GM06990 (cell line): ENCODE data around the gene NKAIN2.

Experiments
- DNase-seq: peaks from one replicate; pipeline ENCODE4 v3.0.0-alpha.2; 2011; ENCODE audit not compliant: insufficient read length; ENCODE audit errors: extremely low read depth
- H3K27me3 ChIP-seq: replicated peaks from 2 replicates; pipeline ENCODE4 v1.6.0; 2011; ENCODE audit warnings: low read length; ENCODE audit not compliant: control insufficient read depth, insufficient read depth
- H3K36me3 ChIP-seq: 2 replicates; pipeline ENCODE4 v1.5.1; 2011; ENCODE audit warnings: low read length; ENCODE audit not compliant: control insufficient read depth, insufficient read depth
- H3K4me3 ChIP-seq: replicated peaks from 2 replicates; pipeline ENCODE4 v1.5.1; 2011; ENCODE audit warnings: low read depth, mild to moderate bottlenecking, control low read depth, low read length
- CTCF ChIP-seq: IDR thresholded peaks from 2 replicates; pipeline ENCODE4 v1.5.1; 2011; ENCODE audit warnings: low read length, control low read depth, mild to moderate bottlenecking, inconsistent platforms; ENCODE audit not compliant: insufficient read depth, poor library complexity, severe bottlenecking

Gene NKAIN2

GRCh38 chr6:124496334-124496733, 692.7 kb downstream of the NKAIN2 start:
- H3K36me3 ChIP-seq: no peaks in the 10 kb centered on the region
- no peak overlapping the region for H3K4me3 ChIP-seq
- no peak for TF ChIP-seq CTCF
- no peak for DNase-seq
- H3K27me3 ChIP-seq: no peaks in the 10 kb centered on the region

GRCh38 chr6:124512431-124512830, 708.8 kb downstream of the NKAIN2 start:
- H3K4me3 ChIP-seq: no peak overlapping the region
- no peaks in the 10 kb centered on the region for H3K27me3 ChIP-seq
- no peak for DNase-seq
- no peak for TF ChIP-seq CTCF
- no peaks in the 10 kb centered on the region for H3K36me3 ChIP-seq

GRCh38 chr6:124517339-124517738, 713.7 kb downstream of the NKAIN2 start:
- TF ChIP-seq CTCF: no peak
- Histone ChIP-seq H3K36me3 (no peaks in the 10 kb centered on the region), H3K27me3 (no peaks in the 10 kb centered on the region), H3K4me3 (no peak overlapping the region)
- no peak for DNase-seq

- H3K27me3 ChIP-seq: no peaks in the 10 kb centered on the region
- no peaks in the 10 kb centered on the region for H3K36me3 ChIP-seq
- DNase-seq: no peak
- TF ChIP-seq CTCF: no peak
- no peak overlapping the region for H3K4me3 ChIP-seq
Measured at GRCh38 chr6:124520514-124520913, 716.8 kb downstream of the NKAIN2 start.

GRCh38 chr6:124522335-124522734, 718.7 kb downstream of the NKAIN2 start:
- no peaks in the 10 kb centered on the region for H3K36me3 ChIP-seq
- TF ChIP-seq CTCF: no peak
- H3K27me3 ChIP-seq: no peaks in the 10 kb centered on the region
- no peak for DNase-seq
- H3K4me3 ChIP-seq: no peak overlapping the region

- no peak for DNase-seq
- no peak overlapping the region for H3K4me3 ChIP-seq
- H3K27me3 ChIP-seq: no peaks in the 10 kb centered on the region
- H3K36me3 ChIP-seq: no peaks in the 10 kb centered on the region
- TF ChIP-seq CTCF: no peak
Measured at GRCh38 chr6:124524491-124525200, 721.0 kb downstream of the NKAIN2 start.
